Pancreas (tissue), 10 donors: Measurements from ENCODE around the gene RAP1GAP2. TPM values are rescaled to one million over a fixed set of nuclear protein-coding genes. Genes with fewer than 3 reads are reported as not detected.

Experiments used
- ATAC-seq, 4 donors: fragments of 200-7000 bp; cut with Tn5 transposase; one replicate each; pipeline versions ENCODE4 v1.8.0 to v1.9.1; 2020; ENCODE audit warnings: mild to moderate bottlenecking in 4 of 4, moderate library complexity in 4 of 4
- DNase-seq, 6 donors: peaks; one replicate each; pipeline ENCODE4 v3.0.0-alpha.2; 2020
- FAIRE-seq: peaks from 2 replicates; lab custom pipeline; 2012; peaks lifted over from hg19 to GRCh38; lab: Jason Lieb, UNC
- H3K27ac ChIP-seq, 4 donors: fragments of 200-600 bp; sonication (generic); 1 replicate in 3 of 4; 2 replicates in 1 of 4; pipeline versions ENCODE4 v1.5.0 to v1.8.0; 2020
- H3K27me3 ChIP-seq, 4 donors: fragments of 200-600 bp; one replicate each; pipeline ENCODE4 v1.8.0; 2021
- H3K36me3 ChIP-seq, 3 donors: fragments of 200-600 bp; sonication (generic) in 1 of 3; one replicate each; pipeline versions ENCODE4 v1.5.0 to v1.8.0; 2020 to 2021
- H3K4me1 ChIP-seq, 3 donors: fragments of 200-600 bp; one replicate each; pipeline ENCODE4 v1.8.0; 2021
- H3K4me3 ChIP-seq, 4 donors: fragments of 200-600 bp; sonication (generic) in 2 of 4; one replicate each; pipeline versions ENCODE4 v1.5.0 to v1.8.0; 2020 to 2021
- H3K9me3 ChIP-seq, 4 donors: fragments of 200-600 bp; one replicate each; pipeline ENCODE4 v1.8.0; 2021
- CTCF ChIP-seq, 4 donors: fragments of 200-600 bp; sonication (generic) in 3 of 4; IDR thresholded peaks; one replicate each; pipeline versions ENCODE4 v1.5.0 to v1.8.0; 2021; ENCODE audit warnings: antibody characterized with exemption in 4 of 4
- WGBS, 2 donors: extraction: QIAGEN DNeasy Blood & Tissue Kit; methylation state at CpG; one replicate each; pipeline ENCODE4 v1.1.7; 2013; 5-methylcytosine and 5-hydroxymethylcytosine counted together
- intact Hi-C, 3 donors: fragments of 100-400 bp; cut with DNase I; formaldehyde crosslinking; loops; one replicate each; pipeline versions ENCODE4 v1.11.1 to v1.14.2; 2022
- polyA plus RNA-seq, 2 donors: library from polyadenylated mRNA; stranded (reverse); fragments of 200-250 nt; gene quantifications; one replicate each; pipeline ENCODE4 v1.2.3, GENCODE V29; 2013
- total RNA-seq, 6 donors: library from RNA; stranded (reverse); fragmentation: NEBNext Ultra II Directional in 4 of 6; extraction: Animal tissue kit (Norgen Biotek cat#: 25700) in 4 of 6; gene quantifications; one replicate each; pipeline versions ENCODE4 v1.2.1 to v1.2.4, GENCODE V29; 2021 to 2023
- donor health status: healthy with polysubstance abuse.
- donor health status: DM: no; HTN: no; CAD: no; lungs with moderate emphysema.
- donor health status: DM: no; HTN: no; CAD: no.
- donor health status: control.
- donor health status: control.
- donor health status: Bipolar disorder and iron deficiency.
- donor health status: DM: yes; HTN: yes; CAD: no.
- donor health status: DM: no; HTN: no; CAD: no.
- donor health status: DM: no; HTN: no; CAD: no.
- donor health status: DM: yes; HTN: yes; CAD: no.

The RAP1GAP2 gene
- total and polyA plus RNA-seq, 8 donors, result 29.7 to 51.2 (median 43.0) TPM

- H3K9me3 ChIP-seq, result no peaks in the 10 kb centered on the region
- DNase-seq (no peak), ATAC-seq (no peak), FAIRE-seq (no peak)
- WGBS, 2 donors, result 94 to 95% methylated on average over 11 of the region's 11 CpGs
- H3K4me1 ChIP-seq, result no peaks in the 10 kb centered on the region
- no peaks in the 10 kb centered on the region for H3K36me3 ChIP-seq
- no peak for TF ChIP-seq CTCF (IDR thresholded peaks at IDR 0.05)
- H3K27ac ChIP-seq, result no peak overlapping the region
- H3K27me3 ChIP-seq, result no peaks in the 10 kb centered on the region
- intact Hi-C loops, result loop anchor here in 1 of 3 donors (5.0 kb wide), 1 partner anchor 86 kb away; no protein-coding TSS in a partner anchor
- H3K4me3 ChIP-seq, result no peak overlapping the region
Observed at GRCh38 chr17:2933606-2934005, 137.4 kb downstream of the RAP1GAP2 start.

GRCh38 chr17:2935632-2936031, 139.4 kb downstream of the RAP1GAP2 start:
- DNase-seq, result no peak
- no peaks in the 10 kb centered on the region for H3K27me3 ChIP-seq
- no peak overlapping the region for H3K27ac ChIP-seq
- no peaks in the 10 kb centered on the region for H3K36me3 ChIP-seq
- FAIRE-seq, result no peak
- H3K9me3 ChIP-seq, result no peaks in the 10 kb centered on the region
- H3K4me3 ChIP-seq, result no peak overlapping the region
- intact Hi-C loops, result no loop called here
- no peak for TF ChIP-seq CTCF (IDR thresholded peaks at IDR 0.05)
- 84 to 89% methylated on average over 21 of the region's 21 CpGs for WGBS, 2 donors
- H3K4me1 ChIP-seq, result no peaks in the 10 kb centered on the region
- no peak for ATAC-seq

- FAIRE-seq, result no peak
- no peaks in the 10 kb centered on the region for H3K9me3 ChIP-seq
- no peak for TF ChIP-seq CTCF (IDR thresholded peaks at IDR 0.05)
- H3K4me3 ChIP-seq, result no peak overlapping the region
- H3K36me3 ChIP-seq, result no peaks in the 10 kb centered on the region
- intact Hi-C loops, result no loop called here
- H3K4me1 ChIP-seq, result no peaks in the 10 kb centered on the region
- no peak overlapping the region for H3K27ac ChIP-seq
- no peak for ATAC-seq
- no peak for DNase-seq
- WGBS, 2 donors, result 87 to 91% methylated on average over 5 of the region's 5 CpGs
- H3K27me3 ChIP-seq, result no peaks in the 10 kb centered on the region
Observed at GRCh38 chr17:2936351-2936750, 140.1 kb downstream of the RAP1GAP2 start.

GRCh38 chr17:2936771-2937321, 140.6 kb downstream of the RAP1GAP2 start:
- Histone ChIP-seq H3K4me3 (no peak overlapping the region), H3K4me1 (no peaks in the 10 kb centered on the region), H3K27me3 (no peaks in the 10 kb centered on the region), H3K36me3 (no peaks in the 10 kb centered on the region), H3K27ac (no peak overlapping the region), H3K9me3 (no peaks in the 10 kb centered on the region)
- DNase-seq, result no peak
- FAIRE-seq, result no peak
- no peak for ATAC-seq
- TF ChIP-seq CTCF (IDR thresholded peaks at IDR 0.05), result no peak
- intact Hi-C loops, result no loop called here
- WGBS, 2 donors, result 69 to 84% methylated on average over 7 of the region's 7 CpGs

- Histone ChIP-seq H3K27me3 (no peaks in the 10 kb centered on the region), H3K27ac (no peak overlapping the region), H3K9me3 (no peaks in the 10 kb centered on the region), H3K4me1 (no peaks in the 10 kb centered on the region), H3K4me3 (no peak overlapping the region), H3K36me3 (no peaks in the 10 kb centered on the region)
- ATAC-seq, result no peak
- FAIRE-seq, result no peak
- no peak for TF ChIP-seq CTCF (IDR thresholded peaks at IDR 0.05)
- WGBS, 2 donors, result 61 to 66% methylated on average over 10 of the region's 10 CpGs
- DNase-seq, result no peak
- intact Hi-C loops, result no loop called here
Observed at GRCh38 chr17:2937331-2938003, 141.2 kb downstream of the RAP1GAP2 start.
